H1 (cell line): Measurements from ENCODE around the gene TMEM266. TPM values are rescaled to one million over a fixed set of nuclear protein-coding genes. Genes with fewer than 3 reads are reported as not detected.

Source experiments
- polyA plus RNA-seq, 7 experiments: library from polyadenylated mRNA; depleted of rRNA in 3 of 7; stranded (reverse) in 5 of 7; unstranded in 2 of 7; fragments of >200 nt in 5 of 7; fragments of 200-250 nt in 2 of 7; gene quantifications; 1 replicate in 5 of 7; 2 replicates in 1 of 7; 4 replicates in 1 of 7; pipeline versions ENCODE4 v1.2.1 to v1.2.3, GENCODE V29; 2011 to 2013; ENCODE audit warnings: missing spikeins in 2 of 7, mixed read lengths in 2 of 7
- total RNA-seq: library from RNA; stranded (reverse); fragmentation: NEBNext Ultra II Directional; extraction: Animal tissue kit (Norgen Biotek cat#: 25700); gene quantifications from 2 replicates; pipeline ENCODE4 v1.2.1, GENCODE V29; 2021
- TF ChIP-seq, protein P1 (sequence below), 3 experiments: IDR thresholded peaks; 1 replicate in 2 of 3; 2 replicates in 1 of 3; pipeline versions ENCODE4 v1.5.1 to v1.6.1; 2011; ENCODE audit warnings: low read length in 3 of 3, mild to moderate bottlenecking in 3 of 3, inconsistent platforms in 2 of 3, low read depth in 1 of 3, moderate library complexity in 1 of 3; ENCODE audit not compliant: insufficient read depth in 1 of 3; ENCODE audit errors: control extremely low read depth in 1 of 3

Gene TMEM266
- total and polyA plus RNA-seq, 2 of the 8 experiments (the other 6 are each of a cell fraction or from before 2014, with no cell fraction given) = 2.6 TPM

GRCh38 chr15:76116138-76116885 is 56.5 kb downstream of the TMEM266 start (continued):
- TF ChIP-seq, protein P1, sequence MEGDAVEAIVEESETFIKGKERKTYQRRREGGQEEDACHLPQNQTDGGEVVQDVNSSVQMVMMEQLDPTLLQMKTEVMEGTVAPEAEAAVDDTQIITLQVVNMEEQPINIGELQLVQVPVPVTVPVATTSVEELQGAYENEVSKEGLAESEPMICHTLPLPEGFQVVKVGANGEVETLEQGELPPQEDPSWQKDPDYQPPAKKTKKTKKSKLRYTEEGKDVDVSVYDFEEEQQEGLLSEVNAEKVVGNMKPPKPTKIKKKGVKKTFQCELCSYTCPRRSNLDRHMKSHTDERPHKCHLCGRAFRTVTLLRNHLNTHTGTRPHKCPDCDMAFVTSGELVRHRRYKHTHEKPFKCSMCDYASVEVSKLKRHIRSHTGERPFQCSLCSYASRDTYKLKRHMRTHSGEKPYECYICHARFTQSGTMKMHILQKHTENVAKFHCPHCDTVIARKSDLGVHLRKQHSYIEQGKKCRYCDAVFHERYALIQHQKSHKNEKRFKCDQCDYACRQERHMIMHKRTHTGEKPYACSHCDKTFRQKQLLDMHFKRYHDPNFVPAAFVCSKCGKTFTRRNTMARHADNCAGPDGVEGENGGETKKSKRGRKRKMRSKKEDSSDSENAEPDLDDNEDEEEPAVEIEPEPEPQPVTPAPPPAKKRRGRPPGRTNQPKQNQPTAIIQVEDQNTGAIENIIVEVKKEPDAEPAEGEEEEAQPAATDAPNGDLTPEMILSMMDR (IDR thresholded peaks at IDR 0.05; ENCODE audit: control extremely low read depth in 1 of 3, insufficient read depth in 1 of 3, low read depth in 1 of 3, low read length in 3 of 3) = peak in 1 of 3 experiments; percentile 15; a peak in 1 of 4 replicates
